Stomach (tissue), 9 donors: Measurements from ENCODE around the gene PTGDS. TPM values are rescaled to one million over a fixed set of nuclear protein-coding genes. Genes with fewer than 3 reads are reported as not detected.

Experiments
- DNase-seq, 2 donors: peaks; one replicate each; pipeline versions ENCODE4 v3.0.0 to v3.0.0-alpha.2; 2013 to 2019
- H3K27ac ChIP-seq, 5 donors: fragments of 200-600 bp in 4 of 5; sonication (generic) in 4 of 5; one replicate each; pipeline ENCODE4 v1.5.1; 2013 to 2019; ENCODE audit warnings: mild to moderate bottlenecking in 1 of 5, moderate library complexity in 1 of 5
- H3K27me3 ChIP-seq, 3 donors: fragments of 200-600 bp; sonication (generic); one replicate each; pipeline ENCODE4 v1.5.1; 2017 to 2019; ENCODE audit warnings: mixed run types in 1 of 3
- H3K36me3 ChIP-seq, 4 donors: fragments of 200-600 bp; sonication (generic); 1 replicate in 3 of 4; 2 replicates in 1 of 4; pipeline ENCODE4 v1.5.1; 2016 to 2019
- H3K4me1 ChIP-seq, 4 donors: fragments of 200-600 bp; sonication (generic); one replicate each; pipeline ENCODE4 v1.5.1; 2016 to 2019
- H3K4me3 ChIP-seq, 4 donors: fragments of 200-600 bp; sonication (generic) in 3 of 4; one replicate each; pipeline ENCODE4 v1.5.1; 2016 to 2019; ENCODE audit warnings: mild to moderate bottlenecking in 1 of 4
- H3K9me3 ChIP-seq, 4 donors: fragments of 200-600 bp; sonication (generic); one replicate each; pipeline ENCODE4 v1.5.1; 2016 to 2019
- CTCF ChIP-seq, 7 experiments: fragments of 450-650 bp in 4 of 7; fragments of 200-600 bp in 3 of 7; sonication (generic) in 3 of 7; IDR thresholded peaks; one replicate each; pipeline ENCODE4 v1.5.1; 2016 to 2019; ENCODE audit warnings: antibody characterized with exemption in 7 of 7, control low read depth in 2 of 7, mild to moderate bottlenecking in 1 of 7
- EP300 ChIP-seq: sonication (generic); formaldehyde crosslinking; IDR thresholded peaks from one replicate; pipeline ENCODE4 v1.6.1; 2017; ENCODE audit warnings: antibody characterized with exemption
- POLR2A ChIP-seq, 4 donors: fragments of 450-650 bp; IDR thresholded peaks; one replicate each; pipeline ENCODE4 v1.6.1; 2016; ENCODE audit warnings: antibody characterized with exemption in 4 of 4, control low read depth in 2 of 4, mild to moderate bottlenecking in 1 of 4, moderate library complexity in 1 of 4
- POLR2AphosphoS5 ChIP-seq, 3 donors: sonication (generic); formaldehyde crosslinking; IDR thresholded peaks; one replicate each; pipeline ENCODE4 v1.6.1; 2016; ENCODE audit warnings: antibody characterized with exemption in 3 of 3
- whole genome bisulfite sequencing, 5 donors: extraction: QIAGEN DNeasy Blood & Tissue Kit in 3 of 5; methylation state at CpG; one replicate each; pipeline versions ENCODE4 v1.1.5 to v1.1.7; 2013 to 2018; 5-methylcytosine and 5-hydroxymethylcytosine counted together
- intact Hi-C: fragments of 100-400 bp; cut with DNase I; formaldehyde crosslinking; loops from one replicate; pipeline ENCODE4 v1.15.1; 2023; ENCODE audit warnings: low total_unique reads
- polyA plus RNA-seq, 3 donors: library from polyadenylated mRNA; stranded (reverse); fragments of 200-250 nt; gene quantifications; one replicate each; pipeline ENCODE4 v1.2.3, GENCODE V29; 2013
- total RNA-seq, 5 donors: library from RNA; depleted of rRNA; stranded (reverse); fragments of >200 nt; gene quantifications; one replicate each; pipeline versions ENCODE4 v1.1.0 to v1.2.3, GENCODE V29; 2014 to 2016
- donor health status: healthy with polysubstance abuse.
- donor health status: Bipolar disorder and iron deficiency.
- donor health status: healthy.

Gene PTGDS
- total and polyA plus RNA-seq, 8 donors, result 2.3 to 64.4 (median 30.6) TPM

GRCh38 chr9:136960938-136961275, 16.4 kb upstream of the PTGDS start:
- Histone ChIP-seq H3K36me3 (no peaks in the 10 kb centered on the region), H3K4me3 (no peak overlapping the region), H3K9me3 (no peaks in the 10 kb centered on the region), H3K27me3 (peaks cover 0 to 3% (median 0%) of the 10 kb centered on the region in 3 donors), H3K4me1 (peaks cover 18 to 28% (median 26%) of the 10 kb centered on the region in 4 donors), H3K27ac (peak overlapping the region in 3 of 5 donors; percentile 38 to 47 (median 42))
- TF ChIP-seq POLR2A (IDR thresholded peaks at IDR 0.05) (no peak), EP300 (no peak), CTCF (IDR thresholded peaks at IDR 0.05) (no peak), POLR2AphosphoS5 (IDR thresholded peaks at IDR 0.05) (no peak)
- DNase-seq, result no peak
- intact Hi-C loops, result no loop called here
- 84 to 93% (median 89%) methylated on average over 12 to 15 of the region's 15 CpGs for WGBS, 5 donors

GRCh38 chr9:136961279-136962065, 15.8 kb upstream of the PTGDS start:
- Histone ChIP-seq H3K4me3 (no peak overlapping the region), H3K27me3 (peaks cover 0 to 9% (median 0%) of the 10 kb centered on the region in 3 donors), H3K27ac (peak overlapping the region in 3 of 5 donors; percentile 38 to 47 (median 42)), H3K36me3 (no peaks in the 10 kb centered on the region), H3K4me1 (peaks cover 18 to 34% (median 29%) of the 10 kb centered on the region in 4 donors), H3K9me3 (no peaks in the 10 kb centered on the region)
- intact Hi-C loops, result no loop called here
- peak; percentile 59 to 74 for DNase-seq
- TF ChIP-seq POLR2AphosphoS5 (IDR thresholded peaks at IDR 0.05) (no peak), CTCF (IDR thresholded peaks at IDR 0.05) (no peak), EP300 (no peak), POLR2A (IDR thresholded peaks at IDR 0.05) (no peak)
- 47 to 76% (median 56%) methylated on average over 20 to 23 of the region's 23 CpGs for WGBS, 5 donors

- intact Hi-C loops, result no loop called here
- DNase-seq, result no peak
- TF ChIP-seq EP300, result no peak
- TF ChIP-seq CTCF (IDR thresholded peaks at IDR 0.05), result no peak
- TF ChIP-seq POLR2A (IDR thresholded peaks at IDR 0.05), result no peak
- Histone ChIP-seq H3K4me3 (no peak overlapping the region), H3K4me1 (peaks cover 18 to 35% (median 29%) of the 10 kb centered on the region in 4 donors), H3K9me3 (no peaks in the 10 kb centered on the region), H3K27ac (no peak overlapping the region), H3K27me3 (peaks cover 0 to 9% (median 0%) of the 10 kb centered on the region in 3 donors), H3K36me3 (no peaks in the 10 kb centered on the region)
- 92 to 97% (median 94%) methylated on average over 7 to 9 of the region's 9 CpGs for WGBS, 5 donors
Observed at GRCh38 chr9:136962163-136962562, 15.1 kb upstream of the PTGDS start.

- H3K9me3 ChIP-seq, result no peaks in the 10 kb centered on the region
- intact Hi-C loops, result no loop called here
- H3K4me1 ChIP-seq, result peaks cover 18 to 35% (median 29%) of the 10 kb centered on the region in 4 donors
- H3K36me3 ChIP-seq, result no peaks in the 10 kb centered on the region
- no peak for TF ChIP-seq POLR2AphosphoS5 (IDR thresholded peaks at IDR 0.05)
- no peak for TF ChIP-seq EP300
- TF ChIP-seq CTCF (IDR thresholded peaks at IDR 0.05), result no peak
- H3K4me3 ChIP-seq, result no peak overlapping the region
- peaks cover 0 to 9% (median 0%) of the 10 kb centered on the region in 3 donors for H3K27me3 ChIP-seq
- 82 to 88% (median 86%) methylated on average over 10 to 11 of the region's 11 CpGs for WGBS, 5 donors
- H3K27ac ChIP-seq, result no peak overlapping the region
- DNase-seq, result no peak
Observed at GRCh38 chr9:136962701-136963248, 14.5 kb upstream of the PTGDS start.
